ENCODE results near the gene ARID1B. TPM values are rescaled to one million over a fixed set of nuclear protein-coding genes. Genes with fewer than 3 reads are reported as not detected.
A peak's percentile ranks its signal among the peaks of the same experiment; 100 is the strongest.

Gene ARID1B
- total RNA-seq, 1 donor from 2014 or later: 248 TPM

- Mint-ChIP-seq H3K27ac (peak overlapping the region; percentile 83), H3K4me1 (peaks cover 83% of the 10 kb centered on the region)
These were observed 297.8 kb downstream of the ARID1B start for GRCh38 chr6:157074969-157075368.

GRCh38 chr6:157075549-157076450 is 298.6 kb downstream of the ARID1B start:
- ATAC-seq (ENCODE audit: low read depth) (peak; percentile 66), DNase-seq (no peak)
- Mint-ChIP-seq H3K9me3 (no peaks in the 10 kb centered on the region), H3K4me3 (peak overlapping the region; percentile 71), H3K27me3 (no peaks in the 10 kb centered on the region), H3K4me1 (peaks cover 86% of the 10 kb centered on the region), H3K27ac (peak overlapping the region; percentile 83), H3K36me3 (ENCODE audit: low read depth) (peaks cover 22% of the 10 kb centered on the region)
- POLR2A ChIA-PET: interaction anchor here (1.0 kb wide), 1 partner anchor 18 kb away, joined by 3 read pairs; no protein-coding TSS in a partner anchor
- TF ChIP-seq, protein P1, sequence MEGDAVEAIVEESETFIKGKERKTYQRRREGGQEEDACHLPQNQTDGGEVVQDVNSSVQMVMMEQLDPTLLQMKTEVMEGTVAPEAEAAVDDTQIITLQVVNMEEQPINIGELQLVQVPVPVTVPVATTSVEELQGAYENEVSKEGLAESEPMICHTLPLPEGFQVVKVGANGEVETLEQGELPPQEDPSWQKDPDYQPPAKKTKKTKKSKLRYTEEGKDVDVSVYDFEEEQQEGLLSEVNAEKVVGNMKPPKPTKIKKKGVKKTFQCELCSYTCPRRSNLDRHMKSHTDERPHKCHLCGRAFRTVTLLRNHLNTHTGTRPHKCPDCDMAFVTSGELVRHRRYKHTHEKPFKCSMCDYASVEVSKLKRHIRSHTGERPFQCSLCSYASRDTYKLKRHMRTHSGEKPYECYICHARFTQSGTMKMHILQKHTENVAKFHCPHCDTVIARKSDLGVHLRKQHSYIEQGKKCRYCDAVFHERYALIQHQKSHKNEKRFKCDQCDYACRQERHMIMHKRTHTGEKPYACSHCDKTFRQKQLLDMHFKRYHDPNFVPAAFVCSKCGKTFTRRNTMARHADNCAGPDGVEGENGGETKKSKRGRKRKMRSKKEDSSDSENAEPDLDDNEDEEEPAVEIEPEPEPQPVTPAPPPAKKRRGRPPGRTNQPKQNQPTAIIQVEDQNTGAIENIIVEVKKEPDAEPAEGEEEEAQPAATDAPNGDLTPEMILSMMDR (IDR thresholded peaks at IDR 0.05): no peak
- CTCF ChIA-PET: no interaction called here
- intact Hi-C loops (cut with micrococcal nuclease): no loop called here

More at GRCh38 chr6:157074969-157075368, 297.8 kb downstream of the ARID1B start:
- DNase-seq (no peak), ATAC-seq (ENCODE audit: low read depth) (no peak)
- Mint-ChIP-seq H3K36me3 (ENCODE audit: low read depth) (peaks cover 22% of the 10 kb centered on the region), H3K4me3 (no peak overlapping the region), H3K27me3 (no peaks in the 10 kb centered on the region), H3K9me3 (no peaks in the 10 kb centered on the region)
- ChIA-PET CTCF (no interaction called here), POLR2A (interaction anchor here (1.0 kb wide), 1 partner anchor 19 kb away, joined by 3 read pairs; no protein-coding TSS in a partner anchor)
- TF ChIP-seq, protein P1 (IDR thresholded peaks at IDR 0.05): no peak
- intact Hi-C loops (cut with micrococcal nuclease): no loop called here

GRCh38 chr6:157076451-157076822 is 299.3 kb downstream of the ARID1B start:
- DNase-seq (no peak), ATAC-seq (ENCODE audit: low read depth) (no peak)
- H3K36me3 Mint-ChIP-seq (ENCODE audit: low read depth): peaks cover 18% of the 10 kb centered on the region
- ChIA-PET CTCF (no interaction called here), POLR2A (no interaction called here)
- TF ChIP-seq, protein P1 (IDR thresholded peaks at IDR 0.05): no peak
- intact Hi-C loops (cut with micrococcal nuclease): no loop called here
- peak overlapping the region; percentile 71 for H3K4me3 Mint-ChIP-seq
- peaks cover 83% of the 10 kb centered on the region for H3K4me1 Mint-ChIP-seq
- H3K27me3 Mint-ChIP-seq: no peaks in the 10 kb centered on the region
- peak overlapping the region; percentile 52 for H3K27ac Mint-ChIP-seq
- H3K9me3 Mint-ChIP-seq: no peaks in the 10 kb centered on the region

DNA sequence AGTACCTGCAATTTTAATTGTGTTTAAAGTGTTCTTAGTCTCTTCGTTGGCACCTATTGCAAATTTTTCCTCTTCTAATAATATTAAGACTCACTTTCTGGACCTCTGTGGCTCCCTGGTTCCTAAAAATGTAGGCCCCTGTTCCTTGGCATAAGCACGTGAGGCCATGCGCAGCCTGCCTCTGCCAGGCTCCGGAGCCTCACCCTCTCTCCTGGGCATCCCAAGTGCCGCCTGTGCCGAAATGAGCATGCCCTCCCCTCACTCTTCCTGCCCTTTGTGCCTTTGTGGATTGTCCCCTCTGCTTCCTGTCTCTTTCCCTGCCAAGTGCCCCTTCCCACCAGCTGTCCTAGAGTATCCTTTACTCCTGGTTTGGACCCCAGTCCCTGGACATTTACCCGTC is 300.1 kb downstream of the ARID1B start:
- Mint-ChIP-seq H3K36me3 (ENCODE audit: low read depth) (peaks cover 12% of the 10 kb centered on the region), H3K4me1 (peaks cover 79% of the 10 kb centered on the region), H3K27me3 (no peaks in the 10 kb centered on the region), H3K9me3 (no peaks in the 10 kb centered on the region), H3K27ac (no peak overlapping the region), H3K4me3 (no peak overlapping the region)
- TF ChIP-seq, protein P1 (IDR thresholded peaks at IDR 0.05): no peak
- ATAC-seq (ENCODE audit: low read depth) (no peak), DNase-seq (no peak)
- POLR2A ChIA-PET: no interaction called here
- intact Hi-C loops (cut with micrococcal nuclease): no loop called here
- CTCF ChIA-PET: no interaction called here

- TF ChIP-seq, protein P1 (IDR thresholded peaks at IDR 0.05): no peak
- H3K36me3 Mint-ChIP-seq (ENCODE audit: low read depth): peaks cover 13% of the 10 kb centered on the region
- intact Hi-C loops (cut with micrococcal nuclease): no loop called here
- CTCF ChIA-PET: interaction anchor here (1.1 to 1.5 kb wide), 2 partner anchors 13 to 44 kb away, joined by 3 to 4 read pairs; no protein-coding TSS in a partner anchor
- no peaks in the 10 kb centered on the region for H3K27me3 Mint-ChIP-seq
- H3K4me3 Mint-ChIP-seq: no peak overlapping the region
- ATAC-seq (ENCODE audit: low read depth): no peak
- H3K27ac Mint-ChIP-seq: no peak overlapping the region
- POLR2A ChIA-PET: interaction anchor here (0.6 kb wide), 1 partner anchor 298 kb away, joined by 3 read pairs; no protein-coding TSS in a partner anchor
- peaks cover 90% of the 10 kb centered on the region for H3K4me1 Mint-ChIP-seq
- DNase-seq: no peak
- no peaks in the 10 kb centered on the region for H3K9me3 Mint-ChIP-seq
These were observed 301.1 kb downstream of the ARID1B start for GRCh38 chr6:157078326-157078725.
